NCI-H510A treated with DMSO at 0.1 percent for 48 hours (cell line): ENCODE data around the gene RALB.
A peak's percentile ranks its signal among the peaks of the same experiment; 100 is the strongest.
"Not testable (repeated sequence)": the region's sequence is repeated elsewhere in the genome, so short reads cannot be mapped to it uniquely, and the experiment has no call there.

Experiments
- DNase-seq: peaks from one replicate; lab custom pipeline; 2025; lab: John Stamatoyannopoulos, UW

The RALB gene

DNA sequence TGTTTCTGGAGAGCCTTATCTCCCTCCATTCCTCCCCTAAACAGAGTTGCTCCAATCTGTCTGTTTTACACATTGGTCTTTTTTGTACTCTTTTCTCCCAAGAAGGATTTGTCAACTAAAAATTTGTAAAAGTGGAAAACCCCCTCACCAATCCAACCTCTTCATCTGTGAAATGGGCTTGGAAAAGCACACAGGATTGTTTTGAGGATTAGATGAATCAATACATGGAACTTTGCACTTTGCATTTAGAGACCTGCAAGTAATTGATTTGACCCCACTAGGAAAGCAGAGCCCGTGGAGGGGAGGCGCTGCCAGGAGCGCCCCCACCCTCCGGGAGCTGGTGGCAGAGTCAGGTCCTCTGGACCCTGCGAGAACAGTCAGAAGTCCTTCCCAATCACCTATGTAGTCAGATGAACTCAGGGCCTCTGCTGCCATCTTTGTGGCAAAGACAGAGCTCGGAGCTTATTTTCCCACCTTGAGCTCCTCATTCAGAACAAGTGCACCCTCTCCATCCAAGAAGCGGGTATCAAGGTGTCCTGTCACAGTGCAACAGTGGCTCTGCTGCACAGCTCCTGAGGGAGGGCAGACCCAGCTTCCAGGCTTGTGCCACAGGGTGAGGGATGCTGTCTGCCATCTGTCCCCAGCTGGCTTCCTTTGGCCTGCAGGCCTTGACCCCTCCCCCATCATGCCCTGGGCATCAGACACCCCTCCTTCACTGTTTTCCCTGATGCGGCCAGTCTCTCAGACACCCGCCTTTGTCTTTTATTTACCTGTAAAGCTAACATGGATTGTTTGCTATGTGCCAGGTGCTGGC is 27.7 kb upstream of the RALB start:
- DNase-seq: peak; percentile 87

DNA sequence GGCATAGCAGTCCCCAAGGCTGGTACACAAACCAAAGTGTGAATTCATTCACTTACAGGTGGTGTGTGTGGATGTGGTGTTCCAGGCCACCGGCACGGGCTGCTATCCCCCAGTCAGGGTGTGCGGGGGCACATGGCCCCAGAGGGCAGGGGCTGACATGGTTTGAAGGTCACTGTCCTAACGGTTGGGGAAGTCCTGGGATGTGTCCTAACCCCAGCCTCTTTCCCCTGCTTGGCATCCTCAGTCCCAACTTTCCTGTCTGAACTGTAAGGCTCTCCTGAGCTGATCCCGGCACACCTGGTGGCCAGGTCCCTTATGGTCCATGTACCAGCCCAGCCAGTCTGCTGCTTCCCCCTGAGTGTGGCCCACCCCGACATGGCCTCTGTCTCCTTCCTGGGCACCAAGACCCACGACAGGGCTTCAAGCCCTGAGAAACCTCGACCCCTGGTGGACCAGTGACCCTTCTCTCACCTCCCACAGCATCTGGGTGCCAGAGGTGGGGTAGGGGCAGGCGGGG is 27.0 kb upstream of the RALB start:
- no peak for DNase-seq

DNA sequence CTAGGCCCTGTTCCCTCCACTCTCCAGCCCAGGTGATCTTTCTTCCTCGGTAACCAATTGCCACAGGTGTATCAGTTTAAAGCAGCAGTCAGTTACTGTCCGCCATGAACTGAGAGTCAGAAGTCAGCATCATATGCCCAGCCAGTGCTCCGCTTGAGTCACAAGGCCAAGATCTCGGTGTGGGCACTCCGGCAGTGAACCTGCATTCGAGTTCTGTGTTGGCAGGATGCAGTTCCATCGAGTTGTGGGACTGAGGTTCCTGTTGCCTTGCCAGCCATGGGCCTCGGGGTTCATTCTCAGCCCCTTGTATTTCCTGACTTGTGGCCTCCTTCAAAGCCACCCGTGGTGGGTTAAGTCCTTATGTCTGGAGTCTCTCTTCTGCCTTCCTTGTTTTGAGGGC is 26.3 kb upstream of the RALB start:
- no peak for DNase-seq

DNA sequence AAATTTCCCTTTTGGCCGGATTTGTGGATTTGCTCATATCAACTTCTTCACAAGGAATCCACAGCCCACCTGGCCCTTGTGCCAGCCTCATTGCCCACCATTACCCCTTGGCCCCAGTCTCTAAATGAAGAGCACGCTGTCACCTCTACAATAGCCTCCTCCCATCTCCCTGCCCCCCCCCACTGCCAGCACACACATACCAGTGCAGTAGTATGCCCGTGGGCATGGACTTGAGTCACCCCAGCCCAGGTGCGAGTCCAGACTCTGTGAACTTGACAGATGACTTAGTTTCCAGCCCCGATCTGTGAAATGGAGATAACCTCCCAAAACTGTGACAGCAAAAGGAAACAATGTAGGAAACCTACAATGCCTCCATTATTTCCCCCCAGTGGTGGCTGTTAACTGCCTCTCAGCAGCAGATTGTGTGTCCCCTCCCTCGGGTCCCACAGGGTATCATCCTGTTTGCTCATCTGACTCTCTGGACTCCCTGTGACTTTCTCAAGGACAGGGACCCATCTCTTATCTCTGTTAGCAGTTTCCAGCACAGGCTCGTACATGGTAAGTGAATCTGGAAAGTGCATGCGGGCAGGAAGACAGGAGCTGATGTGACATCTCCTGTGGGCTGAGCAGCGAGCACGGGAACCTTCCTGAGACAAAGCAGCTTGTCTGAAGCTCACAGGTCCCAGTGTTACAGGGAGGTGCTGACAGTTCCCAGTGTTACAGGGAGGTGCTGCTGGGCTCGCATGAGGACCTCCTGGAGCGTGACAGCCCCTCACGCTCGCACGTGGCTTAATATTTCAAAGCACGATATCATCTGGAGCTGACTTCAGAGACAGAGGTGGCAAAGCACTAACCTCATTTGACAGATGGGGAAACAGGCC is 25.3 kb upstream of the RALB start:
- no peak for DNase-seq

DNA sequence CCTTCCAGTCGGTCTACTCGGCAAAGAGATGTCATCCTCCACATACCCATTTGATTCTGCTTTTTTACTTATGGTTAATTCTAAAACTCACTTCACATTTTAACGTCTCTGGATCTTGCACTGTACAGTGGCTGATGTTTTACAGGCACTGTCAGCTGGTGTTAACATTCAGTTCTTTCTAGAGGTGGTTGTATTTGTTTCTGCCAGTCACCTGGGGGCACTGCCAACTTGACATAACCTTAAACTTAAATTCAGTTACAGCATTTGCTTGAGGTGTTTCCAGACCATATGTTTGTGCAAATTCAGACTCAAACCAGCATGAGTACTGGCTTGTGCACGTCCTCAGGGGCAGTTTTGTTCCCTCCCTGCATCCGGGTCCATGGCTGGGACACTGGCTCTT is 24.1 kb upstream of the RALB start:
- DNase-seq: no peak

DNA sequence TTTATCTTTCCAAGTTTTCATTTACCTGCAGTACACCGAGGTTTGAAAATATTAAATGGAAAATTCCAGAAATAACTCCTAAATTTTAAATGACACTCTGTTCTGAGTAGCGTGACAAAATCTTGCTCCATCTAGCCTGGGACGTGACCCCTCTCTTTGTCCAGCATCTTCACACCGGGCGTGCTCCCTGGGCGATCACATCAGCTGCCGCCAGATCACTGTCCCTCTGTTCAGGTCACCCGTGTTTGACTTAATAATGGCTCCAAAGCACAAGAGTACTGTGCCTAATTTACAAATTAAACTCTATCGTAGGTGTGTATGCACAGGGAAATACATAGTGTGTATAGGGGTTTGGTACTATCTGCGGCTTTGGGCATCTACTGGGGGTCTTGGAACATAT is 23.3 kb upstream of the RALB start:
- no peak for DNase-seq

DNA sequence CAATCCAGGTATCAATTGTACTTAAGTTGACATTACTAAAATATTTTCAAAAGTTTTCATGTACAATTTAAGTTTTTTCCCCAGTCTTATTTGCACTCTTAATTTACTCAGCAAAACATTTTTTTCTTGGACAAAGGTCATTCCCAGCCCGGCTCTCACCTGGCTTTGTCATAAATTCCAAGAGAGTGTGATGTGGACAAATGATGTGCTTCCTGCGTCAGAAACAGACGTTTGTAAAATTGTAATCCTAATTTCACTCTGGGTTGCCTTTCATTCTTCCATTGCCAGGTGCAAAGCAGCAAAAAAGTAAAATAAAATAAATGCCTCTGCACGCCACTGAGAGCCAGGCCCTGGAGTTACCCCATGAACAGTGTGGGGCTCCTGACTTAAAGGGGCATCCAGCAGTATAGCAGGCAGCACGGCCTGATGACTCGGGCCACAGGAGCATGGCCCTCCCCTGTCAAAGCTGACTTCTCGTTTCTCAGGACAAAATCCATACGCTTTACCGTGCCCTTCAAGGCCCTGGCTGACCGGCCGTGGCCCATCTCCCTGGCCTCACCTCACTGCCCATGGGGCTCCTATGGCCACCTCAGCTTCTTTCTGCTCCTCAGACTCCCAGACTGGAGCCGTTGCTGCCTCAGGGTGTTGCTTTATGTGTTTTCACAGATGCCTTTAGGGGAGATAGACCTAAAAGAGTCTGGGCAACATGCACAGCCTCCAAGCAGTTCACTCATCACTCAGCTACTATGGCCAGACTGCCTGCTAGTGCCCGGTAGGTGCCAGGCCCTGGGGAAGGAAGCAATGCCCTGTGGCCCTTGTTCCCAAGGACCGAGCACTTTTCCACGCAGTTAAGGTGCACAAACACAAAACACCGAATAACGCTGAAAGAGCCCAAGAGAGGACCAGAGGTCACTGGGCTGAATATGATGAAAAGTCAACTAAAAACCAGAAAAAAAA is 21.9 kb upstream of the RALB start:
- no peak for DNase-seq

DNA sequence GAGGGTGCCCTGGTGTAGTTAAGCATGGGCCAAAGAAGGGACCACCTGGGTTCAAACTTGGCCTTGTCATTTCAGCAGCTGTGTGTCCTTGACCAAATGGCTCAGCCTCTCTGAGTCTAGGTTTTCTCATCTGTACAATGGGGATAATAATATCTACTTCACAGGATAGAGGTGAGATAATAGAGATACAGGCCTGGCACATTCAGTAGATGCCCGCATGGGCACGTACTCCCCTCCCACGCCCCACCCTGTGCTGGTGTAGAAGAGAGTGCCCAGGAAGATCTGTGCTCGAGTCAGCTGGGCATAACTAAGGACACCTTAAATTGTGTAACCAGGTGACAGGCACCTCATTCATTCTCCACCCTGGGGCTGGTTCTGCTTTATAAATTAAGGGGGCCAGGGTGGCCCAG is 21.1 kb upstream of the RALB start:
- DNase-seq: no peak

DNA sequence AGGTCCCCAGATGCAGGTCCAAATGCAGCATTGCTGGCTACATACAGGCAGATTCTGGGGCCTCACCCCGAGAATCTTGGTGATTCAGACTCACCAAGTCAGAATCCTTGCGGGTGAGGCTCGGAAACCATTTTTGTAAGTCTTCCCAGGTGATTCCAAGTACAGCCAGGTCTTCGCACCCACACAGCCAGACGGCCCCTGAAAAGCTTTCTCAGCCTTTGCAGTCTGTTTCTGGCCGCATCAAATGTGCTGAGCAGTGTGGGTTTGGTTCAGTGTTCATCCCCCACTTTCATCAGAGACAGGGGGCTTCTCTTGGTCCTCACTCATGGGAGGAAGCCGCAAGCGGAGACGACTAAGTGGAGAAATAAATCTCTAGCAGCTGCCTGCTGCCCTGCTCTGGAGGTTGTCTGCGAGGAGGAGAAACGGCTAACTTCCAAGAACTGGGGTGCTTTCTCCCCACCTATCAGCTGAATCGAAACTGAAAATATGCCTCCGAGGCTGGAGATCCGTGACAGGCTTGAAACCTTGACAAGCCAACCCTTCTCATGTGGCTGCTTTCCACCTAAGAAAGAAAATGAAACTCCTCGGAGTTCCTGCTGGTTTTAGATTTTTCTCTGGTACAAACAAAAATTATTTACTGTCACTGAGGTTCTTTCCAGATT is 20.5 kb upstream of the RALB start:
- DNase-seq: no peak

DNA sequence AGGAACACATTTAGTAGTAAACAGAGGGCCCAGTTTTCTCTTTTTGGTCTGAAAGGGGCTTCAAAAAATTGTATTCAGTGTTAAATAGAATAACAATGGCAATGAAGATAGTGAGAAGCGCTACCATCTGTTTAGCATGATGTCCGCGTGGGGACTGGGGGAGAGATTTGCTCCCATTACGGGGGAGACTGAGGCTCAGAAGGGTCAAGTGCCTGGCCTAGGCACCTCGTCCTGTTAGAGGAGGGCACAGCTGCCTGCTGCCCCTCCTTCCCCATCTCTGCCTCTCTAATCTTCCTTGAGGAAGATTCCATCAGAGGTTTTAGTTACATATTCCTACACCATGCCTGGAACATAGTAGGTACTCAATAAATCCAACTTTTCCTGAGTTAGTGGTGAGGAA is 19.4 kb upstream of the RALB start:
- DNase-seq: no peak

DNA sequence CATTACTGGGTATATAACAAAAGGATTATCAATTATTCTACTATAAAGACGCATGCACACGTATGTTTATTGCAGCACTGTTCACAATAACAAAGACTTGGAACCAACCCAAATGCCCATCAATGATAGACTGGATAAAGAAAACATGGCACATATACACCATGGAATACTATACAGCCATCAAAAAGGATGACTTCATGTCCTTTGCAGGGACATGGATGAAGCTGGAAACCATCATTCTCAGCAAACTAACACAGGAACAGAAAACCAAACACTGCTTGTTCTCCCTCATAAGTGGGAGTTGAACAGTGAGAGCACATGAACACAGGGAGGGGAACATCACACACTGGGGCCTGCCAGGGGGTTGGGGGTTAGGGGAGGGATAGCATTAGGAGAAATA is 17.5 kb upstream of the RALB start:
- not testable (repeated sequence) for DNase-seq

DNA sequence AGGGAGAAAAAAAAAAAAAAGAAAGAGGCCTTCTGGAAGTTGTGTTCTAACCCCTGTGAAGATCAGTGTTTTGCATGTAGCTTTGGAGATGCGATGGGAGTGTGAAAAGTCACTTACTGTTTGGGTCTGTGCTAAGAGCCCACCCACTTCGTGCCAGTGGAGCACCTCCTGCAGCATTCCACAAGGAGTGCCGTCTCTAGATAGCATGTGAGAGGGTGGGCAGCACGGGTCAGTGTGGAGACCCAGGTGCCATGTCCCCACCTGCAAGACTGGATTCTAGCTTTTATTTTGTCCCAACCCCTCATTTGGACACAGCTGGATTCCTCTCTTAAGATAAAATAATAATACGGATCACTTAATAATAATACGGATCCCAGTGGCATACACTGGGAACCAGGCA is 17.0 kb upstream of the RALB start:
- no peak for DNase-seq

DNA sequence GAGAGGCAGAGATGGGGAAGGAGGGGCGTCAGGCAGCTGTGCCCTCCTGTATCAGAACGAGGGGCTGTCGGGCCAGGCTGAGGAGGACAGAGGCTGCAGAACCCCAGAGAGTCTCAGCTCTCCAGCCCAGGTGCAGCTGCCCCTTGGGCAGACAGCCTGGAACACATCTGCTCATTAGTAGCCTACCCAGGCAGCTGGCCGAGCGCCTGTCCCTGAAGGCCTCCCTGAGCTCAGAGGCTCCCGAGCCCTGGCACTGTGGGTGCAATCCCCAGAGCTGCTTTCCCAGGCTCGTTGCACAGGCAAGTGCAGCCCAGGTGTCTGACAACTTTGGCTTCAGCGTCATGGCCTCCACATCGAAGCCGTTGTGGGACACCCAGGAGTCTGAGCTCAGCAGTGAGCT is 16.3 kb upstream of the RALB start:
- DNase-seq: no peak

DNA sequence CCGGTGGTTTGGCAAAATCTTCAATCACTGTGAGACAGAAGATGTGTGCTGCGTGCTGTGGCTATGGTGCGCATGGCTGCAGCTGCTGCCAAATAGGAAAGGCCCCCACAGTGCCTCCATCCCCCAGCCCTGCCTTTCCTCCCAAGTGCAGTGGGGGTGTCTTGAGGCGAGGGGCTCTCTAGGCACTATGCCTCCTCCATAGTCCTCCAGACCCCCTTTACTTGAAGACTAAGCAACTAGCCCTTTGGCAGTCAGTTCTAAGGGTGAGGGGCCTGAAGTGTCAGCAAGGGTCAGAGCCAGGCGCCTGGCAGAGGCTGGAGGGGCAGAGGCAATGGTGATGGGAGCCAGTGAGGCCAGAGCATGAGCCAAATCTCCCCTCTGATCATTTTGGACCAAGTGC is 15.9 kb upstream of the RALB start:
- DNase-seq: no peak

DNA sequence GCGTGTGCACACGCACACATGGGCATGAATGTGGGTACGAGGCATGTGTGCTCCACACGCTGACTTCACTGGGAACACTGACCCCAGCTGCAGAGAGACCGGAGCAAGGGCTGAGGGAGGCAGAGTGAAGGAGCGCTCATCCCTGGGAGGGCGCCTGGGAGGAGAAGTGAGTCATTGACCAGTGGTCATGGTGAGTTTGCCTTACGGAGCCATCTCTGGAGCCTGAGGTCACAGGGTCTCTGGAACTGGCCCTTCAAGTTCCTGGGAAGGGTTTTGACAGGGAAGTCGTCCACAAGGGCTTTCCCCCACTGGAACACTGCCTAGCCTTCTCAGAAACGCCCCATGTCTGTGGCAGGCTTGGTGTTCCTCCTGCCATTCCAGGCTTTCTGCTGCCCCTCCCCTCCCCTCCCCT is 15.2 kb upstream of the RALB start:
- no peak for DNase-seq

DNA sequence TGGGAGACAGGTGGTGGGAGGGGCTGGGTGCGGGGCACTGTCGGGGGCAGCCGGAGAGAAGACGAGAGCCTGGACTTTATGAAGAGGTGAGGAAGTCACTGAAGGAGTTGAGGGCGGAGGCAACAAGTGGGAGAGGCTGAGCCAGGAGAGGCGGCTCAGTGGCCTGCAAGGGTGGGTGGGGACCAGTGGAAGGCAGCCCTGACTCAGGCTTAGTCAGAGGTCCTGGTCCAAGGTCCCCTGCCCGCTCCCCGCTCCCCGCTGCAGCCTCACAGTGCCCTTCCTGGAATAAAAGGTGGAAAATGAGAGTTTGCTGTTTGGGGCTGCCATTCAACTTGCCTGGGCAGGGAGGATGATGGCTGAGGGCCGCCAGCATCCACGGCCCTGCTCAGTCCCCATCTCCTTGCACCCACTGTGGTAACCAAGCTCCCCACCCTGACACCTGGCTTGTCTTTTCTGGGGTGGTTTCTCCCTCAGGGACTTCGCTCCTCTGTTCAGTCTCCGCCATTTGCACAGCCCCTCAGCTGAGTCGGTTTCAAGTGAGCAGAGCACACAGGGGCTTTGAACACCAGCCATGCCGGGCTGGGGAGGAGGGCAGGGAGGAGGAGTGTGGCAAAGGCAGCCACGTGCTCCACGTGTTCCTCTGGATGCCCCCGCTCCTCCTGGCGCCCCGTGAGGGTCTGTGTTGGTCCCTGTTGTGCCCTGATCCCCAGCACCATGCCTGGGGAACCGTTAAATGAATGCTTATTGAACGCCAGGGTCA is 13.7 kb upstream of the RALB start:
- no peak for DNase-seq

DNA sequence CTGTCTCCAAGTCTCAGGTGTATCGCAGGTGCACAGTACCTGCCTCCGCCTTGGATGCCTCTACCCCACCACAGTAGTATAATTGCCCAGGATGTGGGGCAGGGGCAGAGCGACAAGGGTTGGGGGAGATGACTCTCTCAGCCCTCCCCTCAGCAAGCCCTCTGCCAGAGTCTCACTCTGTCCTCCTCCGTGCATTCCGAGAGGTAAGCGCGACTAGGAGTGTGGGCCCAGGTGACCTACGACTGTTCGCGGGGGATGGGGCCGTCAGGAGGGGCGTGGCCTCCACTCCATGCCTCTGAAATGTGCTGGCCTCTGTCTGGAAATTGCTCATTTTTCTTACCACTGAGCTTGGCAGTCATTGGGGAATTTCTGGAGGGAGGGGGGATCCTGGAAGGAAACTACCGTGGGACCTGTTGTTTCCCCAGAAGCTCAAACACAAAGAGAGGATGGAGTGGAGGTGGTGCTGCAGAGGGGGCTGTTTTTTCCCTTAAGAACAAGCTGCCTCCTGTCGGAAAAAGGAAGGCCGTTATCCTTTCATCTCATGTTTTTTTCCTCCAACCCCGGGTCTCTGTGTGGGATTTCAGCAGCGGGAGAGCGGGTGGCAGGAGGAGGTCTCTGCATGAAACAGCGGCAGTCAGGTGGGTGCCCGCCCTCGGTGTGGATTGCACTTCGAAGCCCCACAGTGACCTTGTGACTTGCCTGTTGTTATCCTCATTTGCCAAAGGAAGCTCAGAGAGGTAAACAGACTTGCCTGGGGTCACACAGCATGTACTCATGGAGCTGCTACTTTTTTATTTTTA is 13.0 kb upstream of the RALB start:
- no peak for DNase-seq

DNA sequence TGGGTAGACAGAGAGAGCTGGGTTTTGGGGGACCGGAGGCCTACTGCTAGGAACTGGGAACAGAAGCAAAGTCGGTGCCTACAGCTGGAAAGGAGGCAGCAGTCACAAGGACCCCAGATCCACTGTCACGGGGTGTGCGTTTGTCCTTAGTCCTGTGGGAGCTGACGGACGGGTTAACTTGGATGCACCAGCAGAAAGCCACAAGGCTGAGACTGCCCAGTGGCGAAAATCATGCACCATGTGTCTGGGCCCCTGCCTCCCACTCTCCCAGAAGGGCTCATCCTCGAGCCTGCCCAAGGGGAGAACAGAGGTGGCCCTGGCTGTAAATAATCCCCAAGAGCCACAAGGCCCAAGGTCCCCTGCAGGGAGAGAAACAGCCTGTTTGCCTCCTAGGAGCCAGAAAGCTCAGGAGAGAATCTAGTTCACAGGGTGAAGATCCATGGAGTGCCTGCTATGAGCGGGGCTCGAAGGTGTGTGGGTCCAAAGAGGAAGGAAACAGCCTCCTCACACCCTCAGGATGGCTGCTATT is 11.7 kb upstream of the RALB start:
- no peak for DNase-seq

DNA sequence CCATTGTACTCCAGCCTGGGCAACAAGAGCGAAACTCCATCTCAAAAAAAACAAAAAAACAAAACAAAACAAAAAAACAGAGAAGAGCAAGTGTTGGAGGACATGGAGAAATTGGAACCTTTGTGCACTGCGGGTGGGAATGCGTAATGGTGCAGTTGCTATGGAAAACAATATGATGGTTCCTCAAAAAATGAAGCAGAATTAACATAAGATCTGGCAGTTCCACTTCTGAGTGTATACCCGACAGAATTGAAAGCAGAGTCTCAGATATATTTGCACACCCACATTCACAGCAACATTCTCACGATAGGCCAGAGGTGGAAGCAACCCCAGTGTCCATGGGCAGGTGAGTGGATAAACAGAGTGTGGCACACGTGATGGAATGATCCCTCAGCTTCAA is 11.0 kb upstream of the RALB start:
- no peak for DNase-seq

DNA sequence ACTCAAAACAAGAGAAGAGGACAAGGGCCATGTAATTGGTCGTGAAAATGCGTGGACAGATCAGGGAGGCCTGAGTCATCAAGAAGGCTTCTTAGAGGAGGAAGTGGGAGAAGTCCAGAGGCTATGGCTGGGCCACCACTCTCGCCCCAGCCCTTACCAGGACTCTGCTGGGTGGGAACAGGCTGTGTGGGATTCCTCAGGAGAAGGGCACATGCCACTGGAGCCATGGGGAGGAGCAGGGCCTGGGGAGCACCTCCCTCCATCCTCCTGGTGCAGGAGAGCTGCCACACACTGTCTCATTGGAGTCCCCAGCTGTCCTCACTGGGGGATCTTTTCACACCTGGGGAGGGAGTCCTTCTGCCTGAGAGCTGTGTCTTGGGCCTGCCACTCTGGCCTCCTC is 9.4 kb upstream of the RALB start:
- no peak for DNase-seq
